ENCODE results near the gene CDKN1B. TPM values are rescaled to one million over a fixed set of nuclear protein-coding genes. Genes with fewer than 3 reads are reported as not detected.

The CDKN1B gene
- total RNA-seq = 76.4 and 78.9 TPM in 2 replicates
- long read RNA-seq, transcript CDKN1B-201 (3 exons, 2,657 nt) = major isoform, 44 of 51 reads
- long read RNA-seq, partial matches to known transcripts = 3 of 51 reads
- long read RNA-seq, other reads (novel, unspliced or antisense) = 4 of 51 reads

GRCh38 chr12:12716793-12717585 is at the start of gene CDKN1B:
CDKN1B (plus strand) TSS chr12:12717368; CDS start chr12:12717840, 472 bp downstream.
- DNase-seq (ENCODE audit: extremely low spot score, unreplicated experiment) = peak; percentile 97
- Mint-ChIP-seq H3K9me3 (ENCODE audit: unreplicated experiment) (no peaks in the 10 kb centered on the region), H3K36me3 (ENCODE audit: unreplicated experiment) (peaks cover 43% of the 10 kb centered on the region), H3K27ac (ENCODE audit: unreplicated experiment) (peak within 1 kb of the TSS; percentile 99), H3K4me3 (ENCODE audit: unreplicated experiment) (peak within 1 kb of the TSS; percentile 97), H3K27me3 (ENCODE audit: unreplicated experiment) (no peaks in the 10 kb centered on the region), H3K4me1 (ENCODE audit: unreplicated experiment) (peaks cover 59% of the 10 kb centered on the region)
- no peak for TF ChIP-seq CTCF (IDR thresholded peaks at IDR 0.05)

DNA sequence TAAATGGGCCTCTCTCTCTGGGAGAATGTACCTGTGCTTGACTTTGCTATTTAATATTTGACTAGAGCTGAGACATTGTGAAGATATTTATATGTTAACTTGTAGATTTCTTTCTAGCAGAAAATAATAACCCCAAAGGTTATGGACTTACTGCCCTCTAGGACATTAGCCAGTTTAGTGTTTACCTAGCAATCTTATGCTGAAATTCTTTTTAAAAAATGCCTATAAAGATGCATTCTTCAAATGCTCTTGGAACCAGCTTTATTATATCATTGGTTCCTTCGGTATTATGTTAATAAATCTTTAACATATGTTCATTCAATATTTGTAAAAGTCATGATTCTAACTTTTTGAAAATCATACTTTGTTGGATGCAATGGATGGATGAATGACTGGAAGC is 49.2 kb upstream of the CDKN1B start:
- Mint-ChIP-seq H3K9me3 (ENCODE audit: unreplicated experiment) (no peaks in the 10 kb centered on the region), H3K4me3 (ENCODE audit: unreplicated experiment) (no peak overlapping the region), H3K4me1 (ENCODE audit: unreplicated experiment) (peaks cover 20% of the 10 kb centered on the region), H3K27me3 (ENCODE audit: unreplicated experiment) (no peaks in the 10 kb centered on the region), H3K27ac (ENCODE audit: unreplicated experiment) (no peak overlapping the region), H3K36me3 (ENCODE audit: unreplicated experiment) (no peaks in the 10 kb centered on the region)
- no peak for DNase-seq (ENCODE audit: extremely low spot score, unreplicated experiment)
- TF ChIP-seq CTCF (IDR thresholded peaks at IDR 0.05) = no peak

- no peak for TF ChIP-seq CTCF (IDR thresholded peaks at IDR 0.05)
- Mint-ChIP-seq H3K9me3 (ENCODE audit: unreplicated experiment) (no peaks in the 10 kb centered on the region), H3K27ac (ENCODE audit: unreplicated experiment) (no peak overlapping the region), H3K36me3 (ENCODE audit: unreplicated experiment) (no peaks in the 10 kb centered on the region), H3K27me3 (ENCODE audit: unreplicated experiment) (no peaks in the 10 kb centered on the region), H3K4me1 (ENCODE audit: unreplicated experiment) (peaks cover 20% of the 10 kb centered on the region), H3K4me3 (ENCODE audit: unreplicated experiment) (no peak overlapping the region)
- DNase-seq (ENCODE audit: extremely low spot score, unreplicated experiment) = no peak
These were observed 48.1 kb upstream of the CDKN1B start for GRCh38 chr12:12669020-12669419.

DNA sequence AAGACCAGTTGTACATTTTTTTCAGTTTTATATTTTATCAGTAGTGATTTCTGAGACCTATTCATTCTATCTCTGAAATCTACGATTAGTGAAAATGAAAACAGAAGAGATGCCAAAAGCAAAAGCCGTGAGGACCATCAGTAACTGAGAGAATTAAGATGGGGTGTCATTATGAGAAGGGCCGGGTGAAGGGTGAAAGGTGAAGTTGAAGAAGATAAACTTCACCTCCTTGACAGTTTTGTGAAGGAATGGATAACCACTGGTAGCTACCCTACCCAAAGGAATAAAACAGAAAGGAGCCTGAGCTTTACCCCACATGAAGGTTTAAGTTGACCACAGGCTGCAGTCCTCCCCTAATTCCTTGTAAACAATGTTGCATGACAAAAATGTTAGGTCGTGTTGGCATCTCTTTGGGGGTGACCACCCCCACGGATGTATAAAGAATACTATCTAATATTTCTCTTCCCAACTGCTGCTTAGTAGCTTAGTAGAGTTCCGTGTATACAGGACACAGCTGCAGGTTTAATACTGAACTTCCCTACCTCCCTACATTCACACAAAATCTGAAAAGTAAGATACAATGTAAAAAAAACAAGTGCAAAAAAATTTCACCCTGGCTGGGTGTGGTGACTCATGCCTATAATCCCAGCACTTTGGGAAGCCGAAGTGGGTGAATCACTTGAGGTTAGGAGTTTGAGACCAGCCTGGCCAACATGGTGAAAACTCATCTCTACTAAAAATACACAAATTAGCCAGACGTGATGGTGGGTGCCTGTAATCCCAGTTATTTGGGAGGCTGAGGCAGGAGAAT is 45.1 kb upstream of the CDKN1B start:
- no peak for DNase-seq (ENCODE audit: extremely low spot score, unreplicated experiment)
- no peak for TF ChIP-seq CTCF (IDR thresholded peaks at IDR 0.05)
- H3K36me3 Mint-ChIP-seq (ENCODE audit: unreplicated experiment) = no peaks in the 10 kb centered on the region
- no peak overlapping the region for H3K4me3 Mint-ChIP-seq (ENCODE audit: unreplicated experiment)
- no peaks in the 10 kb centered on the region for H3K27me3 Mint-ChIP-seq (ENCODE audit: unreplicated experiment)
- no peak overlapping the region for H3K27ac Mint-ChIP-seq (ENCODE audit: unreplicated experiment)
- peaks cover 17% of the 10 kb centered on the region for H3K4me1 Mint-ChIP-seq (ENCODE audit: unreplicated experiment)
- H3K9me3 Mint-ChIP-seq (ENCODE audit: unreplicated experiment) = no peaks in the 10 kb centered on the region

DNA sequence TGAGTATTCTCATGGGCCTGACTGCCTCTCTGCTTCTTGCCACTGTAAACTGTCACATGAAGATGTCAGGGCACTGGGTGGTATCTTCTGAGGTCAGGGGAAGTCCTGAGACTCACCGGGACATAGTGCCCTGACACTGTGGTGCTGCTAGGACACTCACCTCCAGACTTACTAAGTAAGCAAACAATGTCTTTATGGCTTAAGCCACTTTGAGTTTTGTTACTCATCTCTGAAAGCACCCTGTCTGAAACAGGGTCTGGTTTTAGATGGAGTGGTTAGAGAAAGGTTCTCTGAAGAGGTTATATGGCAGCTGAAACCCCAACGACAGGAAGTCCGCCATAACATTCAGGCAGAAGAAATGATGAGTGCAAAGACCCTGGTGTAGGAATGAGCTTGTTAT is 43.9 kb upstream of the CDKN1B start:
- H3K27me3 Mint-ChIP-seq (ENCODE audit: unreplicated experiment) = no peaks in the 10 kb centered on the region
- DNase-seq (ENCODE audit: extremely low spot score, unreplicated experiment) = no peak
- TF ChIP-seq CTCF (IDR thresholded peaks at IDR 0.05) = no peak

More for the DNA sequence above, 43.9 kb upstream of the CDKN1B start:
- H3K4me1 Mint-ChIP-seq (ENCODE audit: unreplicated experiment) = peaks cover 10% of the 10 kb centered on the region
- no peaks in the 10 kb centered on the region for H3K36me3 Mint-ChIP-seq (ENCODE audit: unreplicated experiment)
- no peaks in the 10 kb centered on the region for H3K9me3 Mint-ChIP-seq (ENCODE audit: unreplicated experiment)
- no peak overlapping the region for H3K27ac Mint-ChIP-seq (ENCODE audit: unreplicated experiment)
- no peak overlapping the region for H3K4me3 Mint-ChIP-seq (ENCODE audit: unreplicated experiment)
